GM23338 (cell line): ENCODE data around the gene DENND4A. TPM values are rescaled to one million over a fixed set of nuclear protein-coding genes. Genes with fewer than 3 reads are reported as not detected.

Experiments
- ATAC-seq: fragments of 200-7000 bp; cut with Tn5 transposase; 3 replicates; pipeline ENCODE4 v1.9.1; 2020
- DNase-seq: peaks from one replicate; pipeline ENCODE4 v3.0.0-alpha.2; 2015; ENCODE audit warnings: low spot score
- H2AFZ ChIP-seq: fragments of 200-600 bp; sonication (generic); 2 replicates; pipeline ENCODE4 v1.8.0; 2016; ENCODE audit warnings: antibody characterized with exemption, mild to moderate bottlenecking, moderate library complexity
- H3F3A ChIP-seq: fragments of 200-600 bp; sonication (generic); replicated peaks from 2 replicates; pipeline ENCODE4 v1.8.0; 2017; ENCODE audit warnings: antibody characterized with exemption, mixed run types, low read depth
- H3K27ac ChIP-seq: fragments of 200-600 bp; sonication (generic); 2 replicates; pipeline ENCODE4 v1.6.1; 2016; ENCODE audit warnings: low read depth
- H3K27me3 ChIP-seq: fragments of 200-600 bp; sonication (generic); 2 replicates; pipeline ENCODE4 v1.8.0; 2016; ENCODE audit warnings: mild to moderate bottlenecking, mixed run types, moderate library complexity; ENCODE audit not compliant: insufficient read depth
- H3K36me3 ChIP-seq: fragments of 200-600 bp; sonication (generic); 2 replicates; pipeline ENCODE4 v1.8.0; 2016; ENCODE audit warnings: mild to moderate bottlenecking; ENCODE audit not compliant: insufficient read depth
- H3K4me1 ChIP-seq: fragments of 200-600 bp; sonication (generic); 2 replicates; pipeline ENCODE4 v1.8.0; 2016; ENCODE audit warnings: mild to moderate bottlenecking, moderate library complexity; ENCODE audit not compliant: insufficient read depth
- H3K4me2 ChIP-seq: fragments of 200-600 bp; sonication (generic); 2 replicates; pipeline ENCODE4 v1.7.1; 2017; ENCODE audit warnings: mixed run types
- H3K4me3 ChIP-seq: fragments of 200-600 bp; sonication (generic); 2 replicates; pipeline ENCODE4 v1.6.1; 2016; ENCODE audit warnings: mixed run types
- H3K79me2 ChIP-seq: fragments of 200-600 bp; sonication (generic); replicated peaks from 2 replicates; pipeline ENCODE4 v1.8.0; 2017; ENCODE audit warnings: mild to moderate bottlenecking; ENCODE audit not compliant: insufficient read depth
- H3K9me2 ChIP-seq: fragments of 200-600 bp; sonication (generic); 2 replicates; pipeline ENCODE4 v1.8.0; 2017; ENCODE audit not compliant: insufficient read depth
- H4K20me1 ChIP-seq: fragments of 200-600 bp; sonication (generic); replicated peaks from 2 replicates; pipeline ENCODE4 v1.8.0; 2017; ENCODE audit warnings: mild to moderate bottlenecking; ENCODE audit not compliant: insufficient read depth
- H3K27ac Mint-ChIP-seq: 2 replicates; pipeline ENCODE4 v1.8.0; 2020; ENCODE audit warnings: inconsistent platforms, mild to moderate bottlenecking, moderate library complexity, mixed read lengths
- H3K27me3 Mint-ChIP-seq: 3 replicates; pipeline ENCODE4 v1.8.0; 2022; ENCODE audit warnings: low read depth, mild to moderate bottlenecking, moderate library complexity, mixed read lengths, inconsistent platforms; ENCODE audit not compliant: insufficient read depth, poor library complexity
- H3K36me3 Mint-ChIP-seq: 3 replicates; pipeline ENCODE4 v1.8.0; 2021; ENCODE audit warnings: low read depth, mild to moderate bottlenecking, inconsistent platforms, moderate library complexity, mixed read lengths
- H3K4me1 Mint-ChIP-seq: 3 replicates; pipeline ENCODE4 v1.8.0; 2020; ENCODE audit warnings: mild to moderate bottlenecking, inconsistent platforms, mixed read lengths
- H3K4me3 Mint-ChIP-seq: 3 replicates; pipeline ENCODE4 v1.8.0; 2021; ENCODE audit warnings: moderate library complexity, mild to moderate bottlenecking, inconsistent platforms, mixed read lengths
- H3K9me3 Mint-ChIP-seq: 3 replicates; pipeline ENCODE4 v1.8.0; 2020; ENCODE audit warnings: moderate library complexity, mild to moderate bottlenecking, inconsistent platforms, mixed read lengths
- CREB1 ChIP-seq: fragments of 250-450 bp; sonication (Bioruptor Pico); IDR thresholded peaks from 2 replicates; pipeline ENCODE4 v1.5.0; 2020; ENCODE audit warnings: low read depth, mild to moderate bottlenecking, moderate library complexity
- EZH2 ChIP-seq: fragments of 200-600 bp; sonication (generic); IDR thresholded peaks from one replicate; pipeline ENCODE4 v1.8.0; 2017; ENCODE audit warnings: antibody characterized with exemption, mild to moderate bottlenecking, low read depth; ENCODE audit not compliant: unreplicated experiment
- EZH2phosphoT487 ChIP-seq: fragments of 200-600 bp; sonication (generic); IDR thresholded peaks from one replicate; pipeline ENCODE4 v1.8.1; 2018; ENCODE audit warnings: antibody characterized with exemption; ENCODE audit not compliant: unreplicated experiment
- JUNB ChIP-seq: IDR thresholded peaks from one replicate; pipeline ENCODE4 v1.6.1; 2016; ENCODE audit warnings: antibody characterized with exemption; ENCODE audit not compliant: unreplicated experiment
- NANOG ChIP-seq: IDR thresholded peaks from 2 replicates; pipeline ENCODE4 v1.6.1; 2016; ENCODE audit warnings: antibody characterized with exemption, borderline replicate concordance
- POLR2AphosphoS5 ChIP-seq: IDR thresholded peaks from 2 replicates; pipeline ENCODE4 v1.6.1; 2016; ENCODE audit warnings: antibody characterized with exemption, low read depth
- STAT1 ChIP-seq: IDR thresholded peaks from one replicate; pipeline ENCODE4 v1.6.1; 2016; ENCODE audit warnings: antibody characterized with exemption; ENCODE audit not compliant: unreplicated experiment
- ZNF114 ChIP-seq: fragments of 250-450 bp; sonication (Bioruptor Pico); IDR thresholded peaks from 2 replicates; pipeline ENCODE4 v1.5.0; 2020; ENCODE audit warnings: mild to moderate bottlenecking, moderate library complexity
- ZNF331 ChIP-seq: fragments of 250-450 bp; sonication (Bioruptor Pico); IDR thresholded peaks from 2 replicates; pipeline ENCODE4 v1.5.0; 2020; ENCODE audit warnings: low read depth, mild to moderate bottlenecking, moderate library complexity
- polyA plus RNA-seq: library from polyadenylated mRNA; unstranded; fragments of >200 nt; fragmentation: Nextera tagmentation; extraction: Ambion mirVana; gene quantifications from 2 replicates; pipeline ENCODE4 v1.2.1, GENCODE V29; 2016
- total RNA-seq: library from RNA; depleted of rRNA; stranded (reverse); fragments of >200 nt; shearing (Covaris generic); gene quantifications from 2 replicates; pipeline ENCODE4 v1.2.3, GENCODE V29; 2014
- TF ChIP-seq, protein P1 (sequence below), 2 experiments: fragments of 200-600 bp in 1 of 2; sonication (generic) in 1 of 2; conservative IDR thresholded peaks; 2 replicates each; pipeline versions ENCODE4 v1.5.1 to v1.6.1; 2016 to 2017; ENCODE audit warnings: antibody characterized with exemption in 2 of 2, low read depth in 2 of 2, mild to moderate bottlenecking in 2 of 2, moderate library complexity in 1 of 2
- TF ChIP-seq, protein P2 (sequence below): IDR thresholded peaks from 2 replicates; pipeline ENCODE4 v1.6.1; 2016; ENCODE audit warnings: antibody characterized with exemption
- TF ChIP-seq, protein P3 (sequence below): fragments of 250-450 bp; sonication (Bioruptor Pico); IDR thresholded peaks from 2 replicates; pipeline ENCODE4 v1.5.0; 2020; ENCODE audit warnings: mild to moderate bottlenecking, moderate library complexity
- TF ChIP-seq, protein P4 (sequence below): IDR thresholded peaks from one replicate; pipeline ENCODE4 v1.6.1; 2018; ENCODE audit warnings: antibody characterized with exemption; ENCODE audit not compliant: unreplicated experiment

The DENND4A gene
- total and polyA plus RNA-seq, 2 experiments from 2014 or later: 3.4 to 9.0 TPM

DNA sequence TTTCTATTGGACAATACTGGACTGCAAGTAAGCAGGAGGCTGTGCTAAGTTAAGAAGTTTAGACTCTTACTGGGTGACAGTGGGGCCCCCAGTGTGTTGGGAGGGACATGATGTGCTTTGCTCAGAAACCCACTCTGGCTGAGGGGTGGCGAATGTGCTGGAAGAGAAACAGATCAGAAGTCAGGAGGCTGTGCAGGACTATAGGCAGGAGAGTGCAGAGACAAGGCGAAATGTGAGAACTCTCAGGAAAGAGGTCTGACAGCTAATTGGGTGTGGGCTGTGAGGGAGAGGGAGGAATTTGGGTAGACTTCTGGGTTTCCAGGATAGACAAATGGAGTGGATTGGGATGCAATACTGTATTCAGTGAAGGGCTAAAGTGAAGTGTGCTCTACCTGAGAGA lies 158.3 kb downstream of the DENND4A start:
- H3K4me3 Mint-ChIP-seq: no peak overlapping the region
- no peaks in the 10 kb centered on the region for H3K36me3 Mint-ChIP-seq
- ATAC-seq: peak; percentile 28; the same call in 2 of the 3 replicates
- peaks cover 2% of the 10 kb centered on the region for H3K27me3 Mint-ChIP-seq
- TF ChIP-seq STAT1 (no peak), NANOG (no peak), POLR2AphosphoS5 (no peak), JUNB (no peak), ZNF331 (CRISPR knock-in tag) (no peak), EZH2 (no peak), ZNF114 (no peak), CREB1 (no peak), EZH2phosphoT487 (no peak)
- TF ChIP-seq, protein P1, sequence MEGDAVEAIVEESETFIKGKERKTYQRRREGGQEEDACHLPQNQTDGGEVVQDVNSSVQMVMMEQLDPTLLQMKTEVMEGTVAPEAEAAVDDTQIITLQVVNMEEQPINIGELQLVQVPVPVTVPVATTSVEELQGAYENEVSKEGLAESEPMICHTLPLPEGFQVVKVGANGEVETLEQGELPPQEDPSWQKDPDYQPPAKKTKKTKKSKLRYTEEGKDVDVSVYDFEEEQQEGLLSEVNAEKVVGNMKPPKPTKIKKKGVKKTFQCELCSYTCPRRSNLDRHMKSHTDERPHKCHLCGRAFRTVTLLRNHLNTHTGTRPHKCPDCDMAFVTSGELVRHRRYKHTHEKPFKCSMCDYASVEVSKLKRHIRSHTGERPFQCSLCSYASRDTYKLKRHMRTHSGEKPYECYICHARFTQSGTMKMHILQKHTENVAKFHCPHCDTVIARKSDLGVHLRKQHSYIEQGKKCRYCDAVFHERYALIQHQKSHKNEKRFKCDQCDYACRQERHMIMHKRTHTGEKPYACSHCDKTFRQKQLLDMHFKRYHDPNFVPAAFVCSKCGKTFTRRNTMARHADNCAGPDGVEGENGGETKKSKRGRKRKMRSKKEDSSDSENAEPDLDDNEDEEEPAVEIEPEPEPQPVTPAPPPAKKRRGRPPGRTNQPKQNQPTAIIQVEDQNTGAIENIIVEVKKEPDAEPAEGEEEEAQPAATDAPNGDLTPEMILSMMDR (conservative IDR thresholded peaks at IDR 0.05; ENCODE audit: low read depth in 2 of 2): no peak
- TF ChIP-seq, protein P2, sequence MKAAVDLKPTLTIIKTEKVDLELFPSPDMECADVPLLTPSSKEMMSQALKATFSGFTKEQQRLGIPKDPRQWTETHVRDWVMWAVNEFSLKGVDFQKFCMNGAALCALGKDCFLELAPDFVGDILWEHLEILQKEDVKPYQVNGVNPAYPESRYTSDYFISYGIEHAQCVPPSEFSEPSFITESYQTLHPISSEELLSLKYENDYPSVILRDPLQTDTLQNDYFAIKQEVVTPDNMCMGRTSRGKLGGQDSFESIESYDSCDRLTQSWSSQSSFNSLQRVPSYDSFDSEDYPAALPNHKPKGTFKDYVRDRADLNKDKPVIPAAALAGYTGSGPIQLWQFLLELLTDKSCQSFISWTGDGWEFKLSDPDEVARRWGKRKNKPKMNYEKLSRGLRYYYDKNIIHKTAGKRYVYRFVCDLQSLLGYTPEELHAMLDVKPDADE: no peak
- TF ChIP-seq, protein P3, sequence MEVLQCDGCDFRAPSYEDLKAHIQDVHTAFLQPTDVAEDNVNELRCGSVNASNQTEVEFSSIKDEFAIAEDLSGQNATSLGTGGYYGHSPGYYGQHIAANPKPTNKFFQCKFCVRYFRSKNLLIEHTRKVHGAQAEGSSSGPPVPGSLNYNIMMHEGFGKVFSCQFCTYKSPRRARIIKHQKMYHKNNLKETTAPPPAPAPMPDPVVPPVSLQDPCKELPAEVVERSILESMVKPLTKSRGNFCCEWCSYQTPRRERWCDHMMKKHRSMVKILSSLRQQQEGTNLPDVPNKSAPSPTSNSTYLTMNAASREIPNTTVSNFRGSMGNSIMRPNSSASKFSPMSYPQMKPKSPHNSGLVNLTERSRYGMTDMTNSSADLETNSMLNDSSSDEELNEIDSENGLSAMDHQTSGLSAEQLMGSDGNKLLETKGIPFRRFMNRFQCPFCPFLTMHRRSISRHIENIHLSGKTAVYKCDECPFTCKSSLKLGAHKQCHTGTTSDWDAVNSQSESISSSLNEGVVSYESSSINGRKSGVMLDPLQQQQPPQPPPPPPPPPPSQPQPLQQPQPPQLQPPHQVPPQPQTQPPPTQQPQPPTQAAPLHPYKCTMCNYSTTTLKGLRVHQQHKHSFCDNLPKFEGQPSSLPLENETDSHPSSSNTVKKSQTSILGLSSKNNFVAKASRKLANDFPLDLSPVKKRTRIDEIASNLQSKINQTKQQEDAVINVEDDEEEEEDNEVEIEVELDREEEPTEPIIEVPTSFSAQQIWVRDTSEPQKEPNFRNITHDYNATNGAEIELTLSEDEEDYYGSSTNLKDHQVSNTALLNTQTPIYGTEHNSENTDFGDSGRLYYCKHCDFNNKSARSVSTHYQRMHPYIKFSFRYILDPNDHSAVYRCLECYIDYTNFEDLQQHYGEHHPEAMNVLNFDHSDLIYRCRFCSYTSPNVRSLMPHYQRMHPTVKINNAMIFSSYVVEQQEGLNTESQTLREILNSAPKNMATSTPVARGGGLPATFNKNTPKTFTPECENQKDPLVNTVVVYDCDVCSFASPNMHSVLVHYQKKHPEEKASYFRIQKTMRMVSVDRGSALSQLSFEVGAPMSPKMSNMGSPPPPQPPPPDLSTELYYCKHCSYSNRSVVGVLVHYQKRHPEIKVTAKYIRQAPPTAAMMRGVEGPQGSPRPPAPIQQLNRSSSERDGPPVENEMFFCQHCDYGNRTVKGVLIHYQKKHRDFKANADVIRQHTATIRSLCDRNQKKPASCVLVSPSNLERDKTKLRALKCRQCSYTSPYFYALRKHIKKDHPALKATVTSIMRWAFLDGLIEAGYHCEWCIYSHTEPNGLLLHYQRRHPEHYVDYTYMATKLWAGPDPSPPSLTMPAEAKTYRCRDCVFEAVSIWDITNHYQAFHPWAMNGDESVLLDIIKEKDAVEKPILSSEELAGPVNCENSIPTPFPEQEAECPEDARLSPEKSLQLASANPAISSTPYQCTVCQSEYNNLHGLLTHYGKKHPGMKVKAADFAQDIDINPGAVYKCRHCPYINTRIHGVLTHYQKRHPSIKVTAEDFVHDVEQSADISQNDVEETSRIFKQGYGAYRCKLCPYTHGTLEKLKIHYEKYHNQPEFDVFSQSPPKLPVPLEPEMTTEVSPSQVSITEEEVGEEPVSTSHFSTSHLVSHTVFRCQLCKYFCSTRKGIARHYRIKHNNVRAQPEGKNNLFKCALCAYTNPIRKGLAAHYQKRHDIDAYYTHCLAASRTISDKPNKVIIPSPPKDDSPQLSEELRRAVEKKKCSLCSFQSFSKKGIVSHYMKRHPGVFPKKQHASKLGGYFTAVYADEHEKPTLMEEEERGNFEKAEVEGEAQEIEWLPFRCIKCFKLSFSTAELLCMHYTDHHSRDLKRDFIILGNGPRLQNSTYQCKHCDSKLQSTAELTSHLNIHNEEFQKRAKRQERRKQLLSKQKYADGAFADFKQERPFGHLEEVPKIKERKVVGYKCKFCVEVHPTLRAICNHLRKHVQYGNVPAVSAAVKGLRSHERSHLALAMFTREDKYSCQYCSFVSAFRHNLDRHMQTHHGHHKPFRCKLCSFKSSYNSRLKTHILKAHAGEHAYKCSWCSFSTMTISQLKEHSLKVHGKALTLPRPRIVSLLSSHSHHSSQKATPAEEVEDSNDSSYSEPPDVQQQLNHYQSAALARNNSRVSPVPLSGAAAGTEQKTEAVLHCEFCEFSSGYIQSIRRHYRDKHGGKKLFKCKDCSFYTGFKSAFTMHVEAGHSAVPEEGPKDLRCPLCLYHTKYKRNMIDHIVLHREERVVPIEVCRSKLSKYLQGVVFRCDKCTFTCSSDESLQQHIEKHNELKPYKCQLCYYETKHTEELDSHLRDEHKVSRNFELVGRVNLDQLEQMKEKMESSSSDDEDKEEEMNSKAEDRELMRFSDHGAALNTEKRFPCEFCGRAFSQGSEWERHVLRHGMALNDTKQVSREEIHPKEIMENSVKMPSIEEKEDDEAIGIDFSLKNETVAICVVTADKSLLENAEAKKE: no peak
- TF ChIP-seq, protein P4, sequence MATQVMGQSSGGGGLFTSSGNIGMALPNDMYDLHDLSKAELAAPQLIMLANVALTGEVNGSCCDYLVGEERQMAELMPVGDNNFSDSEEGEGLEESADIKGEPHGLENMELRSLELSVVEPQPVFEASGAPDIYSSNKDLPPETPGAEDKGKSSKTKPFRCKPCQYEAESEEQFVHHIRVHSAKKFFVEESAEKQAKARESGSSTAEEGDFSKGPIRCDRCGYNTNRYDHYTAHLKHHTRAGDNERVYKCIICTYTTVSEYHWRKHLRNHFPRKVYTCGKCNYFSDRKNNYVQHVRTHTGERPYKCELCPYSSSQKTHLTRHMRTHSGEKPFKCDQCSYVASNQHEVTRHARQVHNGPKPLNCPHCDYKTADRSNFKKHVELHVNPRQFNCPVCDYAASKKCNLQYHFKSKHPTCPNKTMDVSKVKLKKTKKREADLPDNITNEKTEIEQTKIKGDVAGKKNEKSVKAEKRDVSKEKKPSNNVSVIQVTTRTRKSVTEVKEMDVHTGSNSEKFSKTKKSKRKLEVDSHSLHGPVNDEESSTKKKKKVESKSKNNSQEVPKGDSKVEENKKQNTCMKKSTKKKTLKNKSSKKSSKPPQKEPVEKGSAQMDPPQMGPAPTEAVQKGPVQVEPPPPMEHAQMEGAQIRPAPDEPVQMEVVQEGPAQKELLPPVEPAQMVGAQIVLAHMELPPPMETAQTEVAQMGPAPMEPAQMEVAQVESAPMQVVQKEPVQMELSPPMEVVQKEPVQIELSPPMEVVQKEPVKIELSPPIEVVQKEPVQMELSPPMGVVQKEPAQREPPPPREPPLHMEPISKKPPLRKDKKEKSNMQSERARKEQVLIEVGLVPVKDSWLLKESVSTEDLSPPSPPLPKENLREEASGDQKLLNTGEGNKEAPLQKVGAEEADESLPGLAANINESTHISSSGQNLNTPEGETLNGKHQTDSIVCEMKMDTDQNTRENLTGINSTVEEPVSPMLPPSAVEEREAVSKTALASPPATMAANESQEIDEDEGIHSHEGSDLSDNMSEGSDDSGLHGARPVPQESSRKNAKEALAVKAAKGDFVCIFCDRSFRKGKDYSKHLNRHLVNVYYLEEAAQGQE: no peak
- H3K27me3 ChIP-seq: no peaks in the 10 kb centered on the region
- H3K79me2 ChIP-seq: no peaks in the 10 kb centered on the region
- no peak overlapping the region for H3K4me2 ChIP-seq
- H3F3A ChIP-seq: no peaks in the 10 kb centered on the region
- H3K4me3 ChIP-seq: no peak overlapping the region
- H3K9me3 Mint-ChIP-seq: no peaks in the 10 kb centered on the region
- H3K36me3 ChIP-seq: no peaks in the 10 kb centered on the region
- no peak overlapping the region for H3K27ac Mint-ChIP-seq
- peaks cover 19% of the 10 kb centered on the region; the same call in 2 of the 3 replicates for H3K4me1 Mint-ChIP-seq
- H4K20me1 ChIP-seq: no peaks in the 10 kb centered on the region; the same call in 1 of the 2 replicates
- H2AFZ ChIP-seq: no peak overlapping the region
- no peaks in the 10 kb centered on the region for H3K9me2 ChIP-seq
- no peaks in the 10 kb centered on the region for H3K4me1 ChIP-seq
- DNase-seq: no peak
- no peak overlapping the region for H3K27ac ChIP-seq
